DND-41 (cell line): ENCODE data around the gene CFAP54.

Experiments
- ATAC-seq: fragments of 200-7000 bp; cut with Tn5 transposase; 3 replicates; pipeline ENCODE4 v1.9.1; 2021; ENCODE audit warnings: low read depth; ENCODE audit not compliant: insufficient read depth
- DNase-seq: peaks from one replicate; pipeline ENCODE4 v3.0.0-alpha.2; 2020
- H2AFZ ChIP-seq: 2 replicates; pipeline ENCODE4 v1.6.0; 2012; ENCODE audit warnings: low read depth, low read length
- H3K27ac ChIP-seq: 2 replicates; pipeline ENCODE4 v1.5.1; 2012; ENCODE audit warnings: low read length, inconsistent platforms
- H3K27me3 ChIP-seq: fragments of 200-600 bp; sonication (generic); 2 replicates; pipeline ENCODE4 v1.6.0; 2012; ENCODE audit warnings: low read length, mild to moderate bottlenecking, inconsistent platforms; ENCODE audit not compliant: insufficient read depth, poor library complexity
- H3K36me3 ChIP-seq: 2 replicates; pipeline ENCODE4 v1.5.1; 2012; ENCODE audit warnings: low read length, inconsistent platforms; ENCODE audit not compliant: insufficient read depth
- H3K4me1 ChIP-seq: 2 replicates; pipeline ENCODE4 v1.5.1; 2012; ENCODE audit warnings: mild to moderate bottlenecking, low read length; ENCODE audit not compliant: insufficient read depth
- H3K4me2 ChIP-seq: 2 replicates; pipeline ENCODE4 v1.6.0; 2012; ENCODE audit warnings: mild to moderate bottlenecking, moderate library complexity, low read length, inconsistent platforms; ENCODE audit not compliant: insufficient read depth
- H3K4me3 ChIP-seq, 2 experiments: fragments of 200-600 bp in 1 of 2; shearing (Covaris generic) in 1 of 2; 2 replicates each; pipeline ENCODE4 v1.5.1; 2012 to 2016; ENCODE audit warnings: inconsistent platforms in 2 of 2, low read length in 2 of 2, mild to moderate bottlenecking in 2 of 2, low read depth in 1 of 2, moderate library complexity in 1 of 2
- H3K79me2 ChIP-seq: 2 replicates; pipeline ENCODE4 v1.6.0; 2012; ENCODE audit warnings: low read length, inconsistent platforms; ENCODE audit not compliant: insufficient read depth
- H3K9ac ChIP-seq: 2 replicates; pipeline ENCODE4 v1.6.0; 2012; ENCODE audit warnings: low read depth, mild to moderate bottlenecking, inconsistent platforms, low read length, moderate library complexity
- H3K9me3 ChIP-seq: 2 replicates; pipeline ENCODE4 v1.5.1; 2012; ENCODE audit warnings: low read length, moderate library complexity, mild to moderate bottlenecking, inconsistent platforms; ENCODE audit not compliant: insufficient read depth, severe bottlenecking
- H4K20me1 ChIP-seq: 2 replicates; pipeline ENCODE4 v1.6.0; 2012; ENCODE audit warnings: low read length; ENCODE audit not compliant: insufficient read depth
- EZH2 ChIP-seq: IDR thresholded peaks from 3 replicates; pipeline ENCODE4 v1.6.1; 2012; ENCODE audit warnings: borderline replicate concordance, low read depth, mild to moderate bottlenecking, moderate library complexity, low read length, inconsistent platforms; ENCODE audit not compliant: severe bottlenecking
- TF ChIP-seq, protein P1 (sequence below): IDR thresholded peaks from 2 replicates; pipeline ENCODE4 v1.5.1; 2012; ENCODE audit warnings: borderline replicate concordance, low read length, moderate library complexity, mild to moderate bottlenecking; ENCODE audit not compliant: poor library complexity, severe bottlenecking; ENCODE audit errors: extremely low read depth

CFAP54 gene

DNA sequence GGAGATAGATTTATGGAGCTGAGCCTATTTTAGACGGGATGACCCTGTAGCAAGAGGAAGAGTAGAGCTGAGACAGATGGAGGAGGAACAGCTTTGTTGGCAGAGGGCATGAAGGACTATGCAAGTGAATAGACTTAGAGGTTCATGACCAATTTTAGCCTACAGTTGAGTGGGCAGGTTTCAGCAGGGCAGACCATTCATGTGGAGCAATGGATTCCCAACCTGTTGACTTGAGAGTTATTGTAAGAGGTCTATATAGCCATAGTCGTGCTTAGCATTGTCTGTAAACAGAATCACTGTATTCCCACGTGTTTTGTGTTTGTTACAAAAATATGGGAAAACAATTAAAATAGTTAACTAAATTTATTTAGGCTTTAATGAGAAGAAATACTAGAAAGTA, 116.8 kb downstream of the CFAP54 start:
- Histone ChIP-seq H3K9ac (no peak overlapping the region), H2AFZ (no peak overlapping the region), H4K20me1 (no peaks in the 10 kb centered on the region), H3K4me3 (no peak overlapping the region), H3K36me3 (no peaks in the 10 kb centered on the region), H3K4me2 (no peak overlapping the region), H3K27me3 (no peaks in the 10 kb centered on the region), H3K79me2 (no peaks in the 10 kb centered on the region), H3K4me1 (no peaks in the 10 kb centered on the region), H3K27ac (no peak overlapping the region), H3K9me3 (peaks cover 5% of the 10 kb centered on the region)
- DNase-seq (no peak), ATAC-seq (no peak)
- TF ChIP-seq, protein P1, sequence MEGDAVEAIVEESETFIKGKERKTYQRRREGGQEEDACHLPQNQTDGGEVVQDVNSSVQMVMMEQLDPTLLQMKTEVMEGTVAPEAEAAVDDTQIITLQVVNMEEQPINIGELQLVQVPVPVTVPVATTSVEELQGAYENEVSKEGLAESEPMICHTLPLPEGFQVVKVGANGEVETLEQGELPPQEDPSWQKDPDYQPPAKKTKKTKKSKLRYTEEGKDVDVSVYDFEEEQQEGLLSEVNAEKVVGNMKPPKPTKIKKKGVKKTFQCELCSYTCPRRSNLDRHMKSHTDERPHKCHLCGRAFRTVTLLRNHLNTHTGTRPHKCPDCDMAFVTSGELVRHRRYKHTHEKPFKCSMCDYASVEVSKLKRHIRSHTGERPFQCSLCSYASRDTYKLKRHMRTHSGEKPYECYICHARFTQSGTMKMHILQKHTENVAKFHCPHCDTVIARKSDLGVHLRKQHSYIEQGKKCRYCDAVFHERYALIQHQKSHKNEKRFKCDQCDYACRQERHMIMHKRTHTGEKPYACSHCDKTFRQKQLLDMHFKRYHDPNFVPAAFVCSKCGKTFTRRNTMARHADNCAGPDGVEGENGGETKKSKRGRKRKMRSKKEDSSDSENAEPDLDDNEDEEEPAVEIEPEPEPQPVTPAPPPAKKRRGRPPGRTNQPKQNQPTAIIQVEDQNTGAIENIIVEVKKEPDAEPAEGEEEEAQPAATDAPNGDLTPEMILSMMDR: no peak
- TF ChIP-seq EZH2: no peak

DNA sequence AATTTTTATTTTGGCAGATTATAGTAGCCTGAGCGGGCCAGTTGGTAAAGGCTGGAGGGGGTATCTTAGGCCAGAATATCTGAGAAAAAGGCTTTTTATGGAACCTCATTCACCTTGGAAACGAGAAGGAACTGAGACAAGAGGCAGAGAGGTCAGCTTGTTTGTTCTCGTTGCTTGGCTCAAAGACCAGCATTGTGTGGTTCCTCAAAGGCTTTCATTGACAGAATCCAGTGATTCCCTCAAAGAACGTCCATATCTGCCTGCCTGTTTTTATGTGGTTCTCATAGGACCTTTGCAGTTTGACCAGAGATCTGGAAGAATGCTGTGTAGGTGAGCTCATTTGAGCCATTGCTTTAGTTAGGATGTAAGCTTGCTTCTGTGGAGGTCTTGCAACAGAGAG, 117.3 kb downstream of the CFAP54 start:
- no peak overlapping the region for H3K4me2 ChIP-seq
- no peaks in the 10 kb centered on the region for H3K4me1 ChIP-seq
- H3K9ac ChIP-seq: no peak overlapping the region
- DNase-seq (no peak), ATAC-seq (no peak)
- H3K27ac ChIP-seq: no peak overlapping the region
- no peaks in the 10 kb centered on the region for H3K79me2 ChIP-seq
- H3K9me3 ChIP-seq: peaks cover 5% of the 10 kb centered on the region
- no peaks in the 10 kb centered on the region for H3K27me3 ChIP-seq
- H2AFZ ChIP-seq: no peak overlapping the region
- H4K20me1 ChIP-seq: no peaks in the 10 kb centered on the region
- TF ChIP-seq EZH2: no peak
- TF ChIP-seq, protein P1: no peak
- H3K36me3 ChIP-seq: no peaks in the 10 kb centered on the region
- H3K4me3 ChIP-seq: no peak overlapping the region

DNA sequence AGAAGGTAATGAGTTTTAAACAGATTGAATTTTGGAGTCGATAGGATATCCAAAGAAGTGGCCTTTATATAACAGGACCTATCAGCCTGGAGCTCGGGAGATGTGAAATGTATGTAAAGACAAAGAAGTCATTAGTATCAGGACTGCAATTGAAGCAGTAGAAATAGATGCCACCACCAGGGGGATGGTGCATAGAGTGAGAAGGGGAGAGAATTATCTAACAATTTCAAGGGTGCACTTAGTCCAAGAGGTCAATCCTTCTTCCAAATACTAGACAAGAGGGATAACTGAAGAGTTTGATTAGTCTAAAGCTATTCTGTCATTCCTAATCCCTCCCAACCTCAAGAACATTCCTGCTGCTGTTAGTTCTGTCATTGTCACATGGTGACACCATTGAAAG, 127.8 kb downstream of the CFAP54 start:
- no peaks in the 10 kb centered on the region for H3K27me3 ChIP-seq
- H3K9me3 ChIP-seq: no peaks in the 10 kb centered on the region
- TF ChIP-seq EZH2: no peak
- TF ChIP-seq, protein P1: peak; percentile 44
- H3K36me3 ChIP-seq: no peaks in the 10 kb centered on the region
- H3K4me3 ChIP-seq: no peak overlapping the region
- no peak for DNase-seq
- H3K4me2 ChIP-seq: no peak overlapping the region
- H3K9ac ChIP-seq: no peak overlapping the region
- no peaks in the 10 kb centered on the region for H4K20me1 ChIP-seq
- H3K4me1 ChIP-seq: no peaks in the 10 kb centered on the region
- no peak overlapping the region for H3K27ac ChIP-seq
- no peaks in the 10 kb centered on the region for H3K79me2 ChIP-seq
- H2AFZ ChIP-seq: no peak overlapping the region
- no peak for ATAC-seq

DNA sequence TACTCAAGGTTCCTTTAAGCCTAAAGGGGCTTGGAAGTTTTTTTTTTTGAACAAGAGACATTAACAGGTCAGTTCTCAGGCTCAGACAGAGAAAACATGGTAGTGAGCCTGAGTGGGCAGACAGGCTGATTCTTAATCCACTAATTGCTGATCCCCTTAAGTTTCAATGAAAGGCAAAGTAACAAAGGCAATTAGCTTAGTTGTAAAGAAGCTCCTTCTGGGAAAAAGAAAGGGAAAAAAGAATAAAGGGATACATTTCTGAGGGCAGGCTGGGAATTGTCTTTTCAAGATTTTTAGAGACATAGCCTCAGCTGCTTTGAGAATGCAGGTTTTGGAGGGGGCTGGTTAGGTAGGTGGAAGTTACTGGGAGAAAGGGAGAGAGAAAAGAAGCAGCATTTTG, 133.8 kb downstream of the CFAP54 start:
- H3K4me1 ChIP-seq: no peaks in the 10 kb centered on the region
- ATAC-seq: no peak
- TF ChIP-seq, protein P1: no peak
- no peak for TF ChIP-seq EZH2
- H3K9me3 ChIP-seq: no peaks in the 10 kb centered on the region
- no peak overlapping the region for H2AFZ ChIP-seq
- no peak for DNase-seq
- H3K4me2 ChIP-seq: no peak overlapping the region
- no peak overlapping the region for H3K27ac ChIP-seq
- H3K27me3 ChIP-seq: no peaks in the 10 kb centered on the region
- no peaks in the 10 kb centered on the region for H3K79me2 ChIP-seq
- H3K9ac ChIP-seq: no peak overlapping the region
- H3K4me3 ChIP-seq: no peak overlapping the region
- no peaks in the 10 kb centered on the region for H3K36me3 ChIP-seq
- no peaks in the 10 kb centered on the region for H4K20me1 ChIP-seq
